Measurements from ENCODE around the gene CASZ1. TPM values are rescaled to one million over a fixed set of nuclear protein-coding genes. Genes with fewer than 3 reads are reported as not detected.
A peak's percentile ranks its signal among the peaks of the same experiment; 100 is the strongest.

CASZ1 gene
- total RNA-seq, 1 experiment from 2014 or later = 3.9 TPM

GRCh38 chr1:10651793-10652192, 144.7 kb downstream of the CASZ1 start:
- no peak overlapping the region for H3K9ac ChIP-seq (ENCODE audit: extremely low read depth, insufficient read length, low read length)
- H2BK15ac ChIP-seq (ENCODE audit: low read depth, low read length) = no peak overlapping the region

More at GRCh38 chr1:10651793-10652192, 144.7 kb downstream of the CASZ1 start:
- no peak for TF ChIP-seq CTCF (conservative IDR thresholded peaks at IDR 0.05)
- no peak overlapping the region for H3K4ac ChIP-seq (ENCODE audit: low read depth, low read length)
- peaks cover 0 to 4% (median 0%) of the 10 kb centered on the region in 3 experiments; a peak in 1 of 7 replicates for H3K36me3 Mint-ChIP-seq (ENCODE audit: insufficient read depth in 1 of 3, low read depth in 3 of 3)
- no peak overlapping the region for H2BK20ac ChIP-seq (ENCODE audit: low read depth, low read length, poor library complexity, severe bottlenecking)
- H2AFZ ChIP-seq (ENCODE audit: low read length) = no peak overlapping the region
- no peaks in the 10 kb centered on the region for H3K79me2 ChIP-seq (ENCODE audit: insufficient read depth, low read length)
- peak; percentile 77 for DNase-seq
- H4K20me1 ChIP-seq (ENCODE audit: control insufficient read depth, insufficient read depth, insufficient read length) = no peaks in the 10 kb centered on the region
- peaks cover 4% of the 10 kb centered on the region for H3K23me2 ChIP-seq (ENCODE audit: insufficient read length, low read depth, low read length, poor library complexity, severe bottlenecking)
- peak overlapping the region in 1 of 2 experiments; percentile 46; a peak in 2 of 5 replicates for H3K4me3 Mint-ChIP-seq
- H2BK12ac ChIP-seq (ENCODE audit: insufficient read length, low read depth, low read length) = no peak overlapping the region
- no peak overlapping the region for H4K8ac ChIP-seq (replicated peaks; ENCODE audit: insufficient read length, low read depth, low read length)
- no peaks in the 10 kb centered on the region for H3K79me1 ChIP-seq (ENCODE audit: insufficient read depth, low read depth, low read length, poor library complexity, severe bottlenecking)
- no peak overlapping the region for H3K14ac ChIP-seq (ENCODE audit: insufficient read depth, low read length)
- H3K27ac Mint-ChIP-seq = no peak overlapping the region
- no peaks in the 10 kb centered on the region; the same call in 1 of the 2 replicates for H3K27me3 ChIP-seq (ENCODE audit: insufficient read depth, low read length)
- H4K91ac ChIP-seq (ENCODE audit: insufficient read length, low read depth, low read length) = no peak overlapping the region
- H3K4me1 ChIP-seq (ENCODE audit: insufficient read depth, low read length) = no peaks in the 10 kb centered on the region
- H3K4me2 ChIP-seq (ENCODE audit: insufficient read depth, insufficient read length, low read length) = peak overlapping the region; percentile 44
- no peak overlapping the region for H2BK120ac ChIP-seq (ENCODE audit: low read depth, low read length, poor library complexity, severe bottlenecking)
- WGBS (ENCODE audit: extremely low coverage, insufficient read length, low lambda C conversion rate) = no CpG with 5 or more reads among the region's 11 CpGs
- peaks cover 5 to 26% of the 10 kb centered on the region in 2 experiments for H3K4me1 Mint-ChIP-seq
- H3K9me3 Mint-ChIP-seq = no peaks in the 10 kb centered on the region
- no peak overlapping the region for H3K27ac ChIP-seq (ENCODE audit: insufficient read length, low read depth, low read length)
- no peak overlapping the region for H2AK5ac ChIP-seq (ENCODE audit: insufficient read length, low read length)
- no peak overlapping the region for H3K18ac ChIP-seq (ENCODE audit: insufficient read length, low read depth, low read length)
- H4K5ac ChIP-seq (ENCODE audit: insufficient read length, low read depth, low read length) = no peak overlapping the region
- no peak overlapping the region for H3T11ph ChIP-seq (ENCODE audit: low read length)
- H3K56ac ChIP-seq (ENCODE audit: insufficient read length, low read depth, low read length) = no peak overlapping the region
- no peak overlapping the region for H3K23ac ChIP-seq (ENCODE audit: insufficient read length, low read depth, low read length)
- H2BK5ac ChIP-seq (ENCODE audit: insufficient read length, low read length) = no peak overlapping the region
- no peaks in the 10 kb centered on the region for H3K9me3 ChIP-seq (ENCODE audit: control insufficient read depth, low read depth, low read length)
- no peaks in the 10 kb centered on the region for H3K27me3 Mint-ChIP-seq (ENCODE audit: low read depth)

Data from H9 (cell line).